HEK293T (cell line): ENCODE measurements around the gene CFAP251.
"Not testable (repeated sequence)": the region's sequence is repeated elsewhere in the genome, so short reads cannot be mapped to it uniquely, and the experiment has no call there.

Experiments used
- BHLHE40 ChIP-seq: fragments of 450-650 bp; IDR thresholded peaks from 2 replicates; pipeline ENCODE4 v1.6.1; 2016; ENCODE audit warnings: mild to moderate bottlenecking, moderate library complexity, borderline replicate concordance
- FOXK2 ChIP-seq: fragments of 450-650 bp; IDR thresholded peaks from 2 replicates; pipeline ENCODE4 v1.6.1; 2016; ENCODE audit warnings: mild to moderate bottlenecking
- HDGF ChIP-seq: fragments of 450-650 bp; IDR thresholded peaks from 2 replicates; pipeline ENCODE4 v1.6.1; 2017; ENCODE audit warnings: antibody characterized with exemption, borderline replicate concordance
- NFRKB ChIP-seq: fragments of 450-650 bp; IDR thresholded peaks from 2 replicates; pipeline ENCODE4 v1.6.1; 2016; ENCODE audit warnings: mild to moderate bottlenecking, moderate library complexity
- PKNOX1 ChIP-seq: fragments of 450-650 bp; IDR thresholded peaks from 2 replicates; pipeline ENCODE4 v1.6.1; 2016
- SP1 ChIP-seq: fragments of 450-650 bp; IDR thresholded peaks from 2 replicates; pipeline ENCODE4 v1.6.1; 2017
- SUZ12 ChIP-seq: fragments of 450-650 bp; IDR thresholded peaks from 2 replicates; pipeline ENCODE4 v1.6.1; 2016; ENCODE audit warnings: mild to moderate bottlenecking

- TF ChIP-seq SUZ12, BHLHE40, SP1, HDGF, PKNOX1, FOXK2, NFRKB: not testable (repeated sequence)
These were observed 123.1 kb downstream of the CFAP251 start for GRCh38 chr12:122041458-122041857.
